GM12864 (cell line): ENCODE measurements around the gene SMIM1.

Experiments
- DNase-seq: peaks from one replicate; pipeline ENCODE4 v3.0.0-alpha.2; 2011; ENCODE audit warnings: low read depth
- H3K4me3 ChIP-seq: 2 replicates; pipeline ENCODE4 v1.5.1; 2011; ENCODE audit warnings: mild to moderate bottlenecking, low read depth, low read length, control low read depth
- TF ChIP-seq, protein P1 (sequence below): IDR thresholded peaks from 2 replicates; pipeline ENCODE4 v1.5.1; 2011; ENCODE audit warnings: low read depth, mild to moderate bottlenecking, moderate library complexity, low read length, control low read depth, inconsistent platforms; ENCODE audit errors: missing control alignments

Gene SMIM1

DNA sequence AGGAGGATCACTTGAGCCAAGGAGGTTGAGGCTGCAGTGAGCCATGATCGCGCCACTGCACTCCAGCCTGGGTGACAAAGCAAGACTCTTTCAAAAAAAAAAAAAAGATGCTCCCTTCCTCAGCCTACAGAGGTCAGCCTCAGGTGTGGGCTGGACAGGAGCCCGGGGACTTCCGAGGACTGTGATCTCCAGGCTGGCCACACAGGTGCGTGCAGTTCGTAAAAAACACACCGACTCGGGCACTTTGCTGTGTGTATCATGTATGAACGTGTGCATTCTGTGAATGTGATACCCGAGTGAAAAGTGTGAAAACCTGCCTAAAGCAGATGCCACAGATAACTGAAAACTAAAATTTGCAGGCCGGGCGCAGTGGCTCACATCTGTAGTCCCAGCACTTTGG, 28.7 kb upstream of the SMIM1 start:
- TF ChIP-seq, protein P1, sequence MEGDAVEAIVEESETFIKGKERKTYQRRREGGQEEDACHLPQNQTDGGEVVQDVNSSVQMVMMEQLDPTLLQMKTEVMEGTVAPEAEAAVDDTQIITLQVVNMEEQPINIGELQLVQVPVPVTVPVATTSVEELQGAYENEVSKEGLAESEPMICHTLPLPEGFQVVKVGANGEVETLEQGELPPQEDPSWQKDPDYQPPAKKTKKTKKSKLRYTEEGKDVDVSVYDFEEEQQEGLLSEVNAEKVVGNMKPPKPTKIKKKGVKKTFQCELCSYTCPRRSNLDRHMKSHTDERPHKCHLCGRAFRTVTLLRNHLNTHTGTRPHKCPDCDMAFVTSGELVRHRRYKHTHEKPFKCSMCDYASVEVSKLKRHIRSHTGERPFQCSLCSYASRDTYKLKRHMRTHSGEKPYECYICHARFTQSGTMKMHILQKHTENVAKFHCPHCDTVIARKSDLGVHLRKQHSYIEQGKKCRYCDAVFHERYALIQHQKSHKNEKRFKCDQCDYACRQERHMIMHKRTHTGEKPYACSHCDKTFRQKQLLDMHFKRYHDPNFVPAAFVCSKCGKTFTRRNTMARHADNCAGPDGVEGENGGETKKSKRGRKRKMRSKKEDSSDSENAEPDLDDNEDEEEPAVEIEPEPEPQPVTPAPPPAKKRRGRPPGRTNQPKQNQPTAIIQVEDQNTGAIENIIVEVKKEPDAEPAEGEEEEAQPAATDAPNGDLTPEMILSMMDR, result no peak
- H3K4me3 ChIP-seq, result no peak overlapping the region
- DNase-seq, result no peak

DNA sequence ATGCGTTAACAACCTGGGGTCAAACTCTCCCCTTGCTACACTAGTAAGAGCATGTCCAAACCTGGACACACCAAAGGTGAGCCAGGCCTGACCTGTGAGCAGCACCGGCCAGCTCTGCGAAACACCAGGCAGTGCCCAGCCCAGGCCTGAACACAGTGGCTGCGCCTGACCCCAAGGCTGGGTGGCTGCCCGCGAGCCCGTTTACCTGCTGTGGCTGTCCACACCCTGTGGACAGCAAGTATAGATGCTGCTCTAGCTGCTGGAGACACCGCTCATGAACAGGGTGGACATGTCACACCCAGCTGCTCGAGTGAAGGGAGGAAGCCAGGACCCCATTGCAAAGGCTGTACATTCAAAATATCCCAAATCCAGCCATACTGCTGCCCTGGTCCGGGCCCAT, 27.9 kb upstream of the SMIM1 start:
- TF ChIP-seq, protein P1, result no peak
- DNase-seq, result no peak
- no peak overlapping the region for H3K4me3 ChIP-seq

DNA sequence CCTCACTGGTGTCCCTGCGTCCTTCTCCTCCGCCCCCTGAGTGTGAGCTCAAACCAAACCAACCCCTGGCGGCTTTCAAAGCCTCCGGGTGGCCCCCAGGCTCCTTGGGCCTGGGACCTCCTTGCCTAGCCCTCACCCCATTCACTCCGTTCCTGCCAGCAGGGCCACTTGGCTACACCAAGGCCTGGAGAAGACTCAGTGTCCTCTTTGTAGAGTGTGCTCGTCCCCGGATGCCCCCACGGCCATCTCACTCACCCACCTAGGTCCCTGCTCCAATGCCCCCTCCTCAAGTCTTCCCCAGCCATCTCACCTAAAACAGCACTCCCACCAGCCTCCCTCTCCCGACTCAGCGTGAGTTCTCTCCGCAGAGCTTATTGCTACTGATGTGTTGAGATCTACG, 27.5 kb upstream of the SMIM1 start:
- TF ChIP-seq, protein P1, result no peak
- DNase-seq, result no peak
- no peak overlapping the region for H3K4me3 ChIP-seq

DNA sequence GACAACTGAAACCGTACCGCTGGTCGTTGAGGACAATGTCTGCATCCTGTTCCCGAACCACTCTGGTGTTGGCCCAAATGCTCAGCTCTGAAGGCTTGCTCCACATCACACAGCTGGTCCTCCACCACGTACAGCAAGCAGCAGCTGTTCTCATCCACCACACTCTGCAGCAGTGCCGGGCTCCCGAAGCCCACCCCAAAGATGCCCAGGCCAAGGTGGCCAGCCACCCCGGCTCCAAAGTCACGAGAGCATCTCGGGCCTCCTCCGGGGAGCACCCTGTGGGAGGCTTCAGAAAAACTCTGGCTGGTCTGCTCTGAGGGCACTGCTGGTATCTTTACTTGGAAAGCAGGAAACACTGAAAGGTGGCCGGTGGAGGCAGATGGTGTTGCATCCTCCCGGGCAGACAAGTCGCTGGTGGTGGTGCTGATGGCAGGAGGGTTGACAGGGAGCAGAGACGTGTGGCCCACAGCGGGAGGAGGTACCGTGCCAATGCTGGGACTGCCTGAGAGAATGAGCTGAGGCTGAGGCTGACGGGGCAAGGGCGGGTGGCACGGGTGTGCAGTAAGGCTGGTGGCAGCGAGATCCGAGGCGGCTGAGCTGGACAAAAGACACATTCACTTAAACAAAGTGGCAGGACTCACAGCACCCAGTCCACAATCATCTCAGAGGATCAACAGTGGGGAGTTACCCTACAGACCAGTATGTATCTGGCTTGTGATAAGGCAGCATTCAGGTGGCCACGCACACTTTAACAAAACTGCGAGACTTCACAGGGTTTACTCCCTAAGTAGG, 26.8 kb upstream of the SMIM1 start:
- no peak overlapping the region for H3K4me3 ChIP-seq
- TF ChIP-seq, protein P1, result no peak
- DNase-seq, result no peak

DNA sequence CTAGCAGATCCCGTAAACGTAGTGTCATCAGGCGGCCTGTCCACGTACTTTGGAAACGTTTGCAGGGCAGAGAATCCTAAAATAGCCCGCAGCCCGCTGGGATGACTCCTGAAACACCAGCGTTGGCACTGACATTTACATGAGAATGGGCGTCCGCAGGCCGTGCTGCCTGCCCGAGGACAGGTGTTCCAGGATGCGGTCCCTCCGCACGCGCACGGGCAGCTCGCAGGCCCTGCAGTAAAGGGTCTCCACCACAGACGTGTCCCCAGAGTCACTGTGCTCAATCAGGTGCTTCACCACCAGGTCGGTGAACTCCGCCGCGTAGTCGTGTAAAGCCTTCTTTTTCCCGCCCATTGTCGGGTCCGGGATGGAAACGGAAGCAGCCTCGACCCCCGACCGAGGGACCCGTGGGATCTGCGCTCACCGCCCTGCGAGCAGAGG, 26.1 kb upstream of the SMIM1 start:
- no peak for DNase-seq
- peak overlapping the region; percentile 73 for H3K4me3 ChIP-seq
- TF ChIP-seq, protein P1, result no peak

DNA sequence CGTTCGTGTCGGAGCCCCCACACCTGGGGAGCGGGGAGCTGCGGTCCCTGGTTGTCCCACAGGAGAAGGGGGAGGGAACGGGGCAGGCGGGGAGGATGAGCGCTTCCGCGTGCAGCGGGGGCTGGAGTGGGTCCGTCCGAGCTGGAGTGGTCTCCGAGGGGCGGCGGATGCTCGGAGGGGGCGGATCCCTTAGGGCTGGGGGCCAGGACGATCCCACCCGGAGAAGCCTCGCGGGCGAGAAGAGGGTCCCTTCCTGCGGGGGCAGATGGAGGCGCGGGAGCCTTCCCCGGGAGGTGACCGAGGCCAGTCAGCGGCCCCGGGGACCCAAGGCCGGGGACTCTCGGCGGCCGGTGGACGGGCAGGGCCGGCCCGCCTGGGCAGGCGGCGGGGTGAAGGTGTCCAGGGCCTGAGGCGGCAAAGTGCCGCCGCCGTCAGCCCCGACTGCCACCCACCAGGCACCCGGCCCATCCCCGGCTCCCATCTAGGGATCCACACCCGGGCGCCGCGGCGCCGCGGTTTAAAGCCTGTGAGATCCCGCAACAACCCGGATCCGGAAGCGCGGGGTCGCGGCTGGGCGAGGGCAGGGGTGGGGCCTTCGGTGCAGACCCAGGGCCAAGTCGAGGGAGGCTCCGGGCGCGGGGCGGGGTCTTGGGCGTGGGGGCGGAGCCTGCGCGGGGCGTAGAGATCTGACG, 25.6 kb upstream of the SMIM1 start:
- H3K4me3 ChIP-seq, result peak overlapping the region; percentile 73
- TF ChIP-seq, protein P1, result no peak
- DNase-seq, result peak; percentile 31
